ENCODE data around the gene IGFBP1.

Gene IGFBP1

GRCh38 chr7:45918556-45918955 is 30.3 kb downstream of the IGFBP1 start:
- H3K18ac ChIP-seq (ENCODE audit: low read length): no peak overlapping the region
- no peak overlapping the region for H3K23ac ChIP-seq (ENCODE audit: low read depth, low read length, poor library complexity)
- H3K4me1 ChIP-seq (ENCODE audit: control insufficient read depth in 2 of 2, insufficient read depth in 1 of 2, low read depth in 1 of 2, low read length in 2 of 2): peaks cover 8 to 14% of the 10 kb centered on the region in 2 donors
- H3K4me3 ChIP-seq (ENCODE audit: low read length in 2 of 2): no peak overlapping the region
- H2BK120ac ChIP-seq (ENCODE audit: low read depth, low read length): no peak overlapping the region
- no peak overlapping the region for H2BK5ac ChIP-seq (ENCODE audit: low read length)
- WGBS, 2 donors (ENCODE audit: extremely low coverage in 2 of 2, insufficient read length in 2 of 2, insufficient replicate concordance in 1 of 2): no CpG with 5 or more reads among the region's 2 CpGs
- no peaks in the 10 kb centered on the region for H3K79me1 ChIP-seq (ENCODE audit: low read depth, low read length)
- H3K36me3 ChIP-seq (replicated peaks in 1 of 2; ENCODE audit: control insufficient read depth in 2 of 2, insufficient read depth in 2 of 2, low read length in 2 of 2): peaks cover 25 to 35% of the 10 kb centered on the region in 2 donors
- no peak overlapping the region for H2BK12ac ChIP-seq (ENCODE audit: low read length)
- no peak overlapping the region for H2BK15ac ChIP-seq (ENCODE audit: low read length)
- no peak overlapping the region for H3K4ac ChIP-seq (ENCODE audit: low read length)
- peak overlapping the region; percentile 26 for H3K4me2 ChIP-seq (ENCODE audit: insufficient read depth, low read length, poor library complexity, severe bottlenecking)
- no peak overlapping the region for H2AFZ ChIP-seq (ENCODE audit: low read length)
- peaks cover 0 to 26% (median 13%) of the 10 kb centered on the region in 3 experiments for H3K27me3 ChIP-seq (ENCODE audit: control insufficient read depth in 3 of 3, insufficient read depth in 3 of 3, low read depth in 1 of 3, low read length in 3 of 3)
- H3K27ac ChIP-seq (replicated peaks; ENCODE audit: low read length): no peak overlapping the region
- H4K91ac ChIP-seq (ENCODE audit: low read depth, low read length, poor library complexity): no peak overlapping the region
- DNase-seq (ENCODE audit: low spot score): no peak
- H4K8ac ChIP-seq (ENCODE audit: low read depth, low read length): no peak overlapping the region
- no peak overlapping the region for H3K9ac ChIP-seq (ENCODE audit: low read depth, low read length, poor library complexity)
- no peaks in the 10 kb centered on the region for H3K9me3 ChIP-seq (replicated peaks in 1 of 2; ENCODE audit: control insufficient read depth in 2 of 2, insufficient read depth in 1 of 2, low read depth in 1 of 2, low read length in 2 of 2)
- no peak overlapping the region for H3K14ac ChIP-seq (ENCODE audit: low read length)
- no peak overlapping the region for H2AK5ac ChIP-seq (ENCODE audit: low read depth, low read length)

DNA sequence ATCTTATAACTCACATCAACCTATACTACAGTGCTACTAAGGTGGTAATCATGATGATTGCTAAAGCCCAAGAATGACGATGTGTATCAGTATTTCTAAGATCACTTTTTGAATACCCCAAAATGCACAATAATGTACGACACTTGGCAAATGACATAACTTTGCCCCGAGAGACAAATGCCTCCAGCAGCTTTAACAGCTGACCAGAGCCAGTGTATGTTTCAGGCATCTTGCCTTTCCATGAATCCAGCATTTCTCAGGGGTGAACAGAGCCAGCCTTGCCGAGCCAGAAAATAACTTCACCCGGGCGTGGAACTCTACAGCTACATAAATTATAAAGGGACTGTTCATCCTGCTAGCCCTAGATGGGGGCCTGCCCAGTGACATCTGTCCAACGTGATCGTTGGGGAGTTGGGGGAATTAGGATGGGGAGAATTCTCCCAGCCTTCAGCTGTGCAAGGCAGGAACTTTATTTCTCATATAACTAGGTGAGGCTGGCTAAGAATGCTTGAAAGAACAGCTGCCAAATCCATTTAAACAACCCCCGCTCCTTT is 31.0 kb downstream of the IGFBP1 start:
- H3K23ac ChIP-seq (ENCODE audit: low read depth, low read length, poor library complexity): no peak overlapping the region
- peak overlapping the region in 1 of 2 donors; percentile 98 for H3K4me3 ChIP-seq (ENCODE audit: low read length in 2 of 2)
- no peak overlapping the region for H4K91ac ChIP-seq (ENCODE audit: low read depth, low read length, poor library complexity)
- no peaks in the 10 kb centered on the region for H3K79me1 ChIP-seq (ENCODE audit: low read depth, low read length)
- no peak overlapping the region for H4K8ac ChIP-seq (ENCODE audit: low read depth, low read length)
- H2BK5ac ChIP-seq (ENCODE audit: low read length): no peak overlapping the region
- no peak overlapping the region for H2BK120ac ChIP-seq (ENCODE audit: low read depth, low read length)
- DNase-seq (ENCODE audit: low spot score): no peak
- H3K9ac ChIP-seq (ENCODE audit: low read depth, low read length, poor library complexity): no peak overlapping the region
- H2AFZ ChIP-seq (ENCODE audit: low read length): no peak overlapping the region
- no peak overlapping the region for H2AK5ac ChIP-seq (ENCODE audit: low read depth, low read length)
- H3K4me1 ChIP-seq (ENCODE audit: control insufficient read depth in 2 of 2, insufficient read depth in 1 of 2, low read depth in 1 of 2, low read length in 2 of 2): peaks cover 8 to 22% of the 10 kb centered on the region in 2 donors
- peaks cover 0 to 26% (median 13%) of the 10 kb centered on the region in 3 experiments for H3K27me3 ChIP-seq (ENCODE audit: control insufficient read depth in 3 of 3, insufficient read depth in 3 of 3, low read depth in 1 of 3, low read length in 3 of 3)
- peak overlapping the region; percentile 39 for H3K4me2 ChIP-seq (ENCODE audit: insufficient read depth, low read length, poor library complexity, severe bottlenecking)
- H3K18ac ChIP-seq (ENCODE audit: low read length): no peak overlapping the region
- no CpG with 5 or more reads among the region's 9 CpGs for WGBS, 2 donors (ENCODE audit: extremely low coverage in 2 of 2, insufficient read length in 2 of 2, insufficient replicate concordance in 1 of 2)
- no peak overlapping the region for H2BK12ac ChIP-seq (ENCODE audit: low read length)
- H2BK15ac ChIP-seq (ENCODE audit: low read length): no peak overlapping the region
- peaks cover 23 to 29% of the 10 kb centered on the region in 2 donors for H3K36me3 ChIP-seq (replicated peaks in 1 of 2; ENCODE audit: control insufficient read depth in 2 of 2, insufficient read depth in 2 of 2, low read length in 2 of 2)
- no peak overlapping the region for H3K14ac ChIP-seq (ENCODE audit: low read length)
- H3K4ac ChIP-seq (ENCODE audit: low read length): no peak overlapping the region
- no peak overlapping the region for H3K27ac ChIP-seq (replicated peaks; ENCODE audit: low read length)
- H3K9me3 ChIP-seq (replicated peaks in 1 of 2; ENCODE audit: control insufficient read depth in 2 of 2, insufficient read depth in 1 of 2, low read depth in 1 of 2, low read length in 2 of 2): no peaks in the 10 kb centered on the region

DNA sequence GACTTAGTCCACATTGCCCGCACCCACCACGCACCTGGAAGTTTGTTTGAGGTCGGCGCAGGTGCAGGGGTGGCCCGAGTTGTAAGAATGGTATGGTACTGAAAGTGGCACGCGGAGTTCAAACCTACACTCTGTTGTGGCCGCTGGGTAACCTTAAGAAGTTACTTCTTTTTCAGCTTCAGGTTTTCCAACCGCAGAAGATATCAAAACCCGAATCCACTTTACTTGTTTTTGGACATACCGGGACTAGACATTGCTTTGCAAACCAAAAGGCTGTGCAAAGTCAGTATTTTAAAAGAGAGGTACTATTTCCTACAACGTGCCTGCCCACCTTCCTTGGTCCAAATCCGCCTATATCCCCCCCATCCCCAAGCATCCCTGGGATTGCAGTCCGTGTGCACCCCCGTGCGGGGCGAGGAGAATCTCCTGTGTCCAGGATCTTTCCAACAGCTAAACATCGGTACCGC is 31.7 kb downstream of the IGFBP1 start:
- Histone ChIP-seq H3K9ac (ENCODE audit: low read depth, low read length, poor library complexity) (no peak overlapping the region), H3K14ac (ENCODE audit: low read length) (no peak overlapping the region), H4K91ac (ENCODE audit: low read depth, low read length, poor library complexity) (no peak overlapping the region), H2BK12ac (ENCODE audit: low read length) (no peak overlapping the region), H3K18ac (ENCODE audit: low read length) (no peak overlapping the region), H3K9me3 (replicated peaks in 1 of 2; ENCODE audit: control insufficient read depth in 2 of 2, insufficient read depth in 1 of 2, low read depth in 1 of 2, low read length in 2 of 2) (no peaks in the 10 kb centered on the region), H2BK5ac (ENCODE audit: low read length) (no peak overlapping the region), H3K4me2 (ENCODE audit: insufficient read depth, low read length, poor library complexity, severe bottlenecking) (peak overlapping the region; percentile 84), H3K4me3 (ENCODE audit: low read length in 2 of 2) (peak overlapping the region; percentile 65 to 98), H3K23ac (ENCODE audit: low read depth, low read length, poor library complexity) (no peak overlapping the region), H2BK120ac (ENCODE audit: low read depth, low read length) (no peak overlapping the region), H2BK15ac (ENCODE audit: low read length) (no peak overlapping the region), H3K27ac (replicated peaks; ENCODE audit: low read length) (no peak overlapping the region), H3K27me3 (ENCODE audit: control insufficient read depth in 3 of 3, insufficient read depth in 3 of 3, low read depth in 1 of 3, low read length in 3 of 3) (peaks cover 0 to 26% (median 13%) of the 10 kb centered on the region in 3 experiments), H4K8ac (ENCODE audit: low read depth, low read length) (no peak overlapping the region), H3K4me1 (ENCODE audit: control insufficient read depth in 2 of 2, insufficient read depth in 1 of 2, low read depth in 1 of 2, low read length in 2 of 2) (peaks cover 8 to 23% of the 10 kb centered on the region in 2 donors), H3K79me1 (ENCODE audit: low read depth, low read length) (no peaks in the 10 kb centered on the region), H3K36me3 (replicated peaks in 1 of 2; ENCODE audit: control insufficient read depth in 2 of 2, insufficient read depth in 2 of 2, low read length in 2 of 2) (peaks cover 16 to 22% of the 10 kb centered on the region in 2 donors), H2AK5ac (ENCODE audit: low read depth, low read length) (no peak overlapping the region), H2AFZ (ENCODE audit: low read length) (peak overlapping the region; percentile 96), H3K4ac (ENCODE audit: low read length) (no peak overlapping the region)
- no peak for DNase-seq (ENCODE audit: low spot score)
- WGBS, 2 donors (ENCODE audit: extremely low coverage in 2 of 2, insufficient read length in 2 of 2, insufficient replicate concordance in 1 of 2): no CpG with 5 or more reads among the region's 19 CpGs

GRCh38 chr7:45920502-45921380 is 32.5 kb downstream of the IGFBP1 start, which contains the start of gene IGFBP3:
Gene IGFBP3, minus strand, starts transcription at chr7:45921272. Its CDS starts 132 bp downstream, at chr7:45921140.
- peaks cover 0 to 26% (median 13%) of the 10 kb centered on the region in 3 experiments for H3K27me3 ChIP-seq (ENCODE audit: control insufficient read depth in 3 of 3, insufficient read depth in 3 of 3, low read depth in 1 of 3, low read length in 3 of 3)
- H3K27ac ChIP-seq (replicated peaks; ENCODE audit: low read length): peak within 1 kb of the TSS; percentile 46
- H4K91ac ChIP-seq (ENCODE audit: low read depth, low read length, poor library complexity): peak within 1 kb of the TSS; percentile 81
- no peak within 1 kb of the TSS for H2AK5ac ChIP-seq (ENCODE audit: low read depth, low read length)
- H3K14ac ChIP-seq (ENCODE audit: low read length): peak within 1 kb of the TSS; percentile 78
- peak within 1 kb of the TSS; percentile 99 for H3K9ac ChIP-seq (ENCODE audit: low read depth, low read length, poor library complexity)
- H2BK5ac ChIP-seq (ENCODE audit: low read length): no peak within 1 kb of the TSS
- no peak within 1 kb of the TSS for H2BK15ac ChIP-seq (ENCODE audit: low read length)
- peak within 1 kb of the TSS; percentile 65 to 98 for H3K4me3 ChIP-seq (ENCODE audit: low read length in 2 of 2)
- peak; percentile 74 for DNase-seq (ENCODE audit: low spot score)
- peak within 1 kb of the TSS; percentile 66 for H3K23ac ChIP-seq (ENCODE audit: low read depth, low read length, poor library complexity)
- H4K8ac ChIP-seq (ENCODE audit: low read depth, low read length): no peak within 1 kb of the TSS
- no peaks in the 10 kb centered on the region for H3K79me1 ChIP-seq (ENCODE audit: low read depth, low read length)
- H3K9me3 ChIP-seq (replicated peaks in 1 of 2; ENCODE audit: control insufficient read depth in 2 of 2, insufficient read depth in 1 of 2, low read depth in 1 of 2, low read length in 2 of 2): no peaks in the 10 kb centered on the region
- H3K4me1 ChIP-seq (ENCODE audit: control insufficient read depth in 2 of 2, insufficient read depth in 1 of 2, low read depth in 1 of 2, low read length in 2 of 2): peaks cover 8 to 23% of the 10 kb centered on the region in 2 donors
- peak within 1 kb of the TSS; percentile 84 for H3K4me2 ChIP-seq (ENCODE audit: insufficient read depth, low read length, poor library complexity, severe bottlenecking)
- WGBS, 2 donors (ENCODE audit: extremely low coverage in 2 of 2, insufficient read length in 2 of 2, insufficient replicate concordance in 1 of 2): no CpG with 5 or more reads among the region's 111 CpGs
- H2AFZ ChIP-seq (ENCODE audit: low read length): peak within 1 kb of the TSS; percentile 96
- H3K36me3 ChIP-seq (replicated peaks in 1 of 2; ENCODE audit: control insufficient read depth in 2 of 2, insufficient read depth in 2 of 2, low read length in 2 of 2): peaks cover 11 to 15% of the 10 kb centered on the region in 2 donors
- no peak within 1 kb of the TSS for H2BK120ac ChIP-seq (ENCODE audit: low read depth, low read length)
- H2BK12ac ChIP-seq (ENCODE audit: low read length): peak within 1 kb of the TSS; percentile 95
- H3K18ac ChIP-seq (ENCODE audit: low read length): peak within 1 kb of the TSS; percentile 99
- no peak within 1 kb of the TSS for H3K4ac ChIP-seq (ENCODE audit: low read length)

All from neuronal stem cell (in vitro differentiated cells).